HG03342 (cell line): ENCODE measurements around the gene APOL1.
"Not testable (repeated sequence)": the region's sequence is repeated elsewhere in the genome, so short reads cannot be mapped to it uniquely, and the experiment has no call there.

ENCODE experiments used
- ATAC-seq: cut with Tn5 transposase; IDR thresholded peaks from one replicate; pipeline ENCODE4 v1.9.1; 2021; ENCODE audit warnings: mild to moderate bottlenecking, moderate library complexity; ENCODE audit not compliant: unreplicated experiment

APOL1 gene

GRCh38 chr22:36252754-36253522, at the start of gene APOL1:
APOL1 (plus strand) TSS chr22:36253133; CDS start chr22:36254956, 1,823 bp downstream.
- peak; percentile 55 for ATAC-seq

DNA sequence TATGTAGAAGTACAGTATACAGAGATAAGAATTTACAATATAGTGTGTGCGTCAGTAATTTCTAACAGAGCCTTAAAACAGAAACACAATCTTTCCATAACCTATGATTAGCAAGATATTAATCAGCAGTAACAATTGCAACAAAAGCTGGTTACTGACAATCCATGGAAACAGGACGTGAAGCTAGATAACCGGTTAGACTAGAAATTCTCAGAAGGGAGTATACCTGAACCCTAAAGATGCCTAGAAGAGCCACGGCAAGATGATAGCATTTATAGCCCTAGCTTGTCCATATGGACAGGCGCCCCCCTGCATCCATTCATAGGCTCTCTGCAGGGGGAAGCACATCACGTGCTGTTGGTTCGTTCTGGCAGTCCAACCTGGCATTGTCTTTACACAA, 49.5 kb upstream of the APOL1 start:
- not testable (repeated sequence) for ATAC-seq

- ATAC-seq = no peak
These were observed 48.8 kb upstream of the APOL1 start for GRCh38 chr22:36204001-36204631.

DNA sequence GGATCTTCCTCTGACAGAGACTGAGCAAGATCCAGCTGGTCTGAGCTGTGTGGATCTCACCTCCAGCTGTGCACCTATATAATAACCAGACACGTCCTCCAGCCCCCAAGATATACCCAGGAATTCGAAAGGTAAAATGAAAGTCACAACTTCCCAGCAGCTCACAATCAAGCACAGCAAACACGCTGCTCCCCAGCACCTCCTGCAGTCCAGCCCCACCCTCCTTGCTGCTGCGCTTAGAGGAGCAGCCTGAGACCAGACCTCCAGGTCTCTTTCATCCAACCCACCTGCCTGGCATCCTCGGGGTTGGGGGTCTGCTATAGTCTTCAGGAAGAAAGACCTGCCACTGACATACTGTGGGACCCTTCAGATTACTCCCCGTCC, 48.3 kb upstream of the APOL1 start:
- ATAC-seq = no peak

DNA sequence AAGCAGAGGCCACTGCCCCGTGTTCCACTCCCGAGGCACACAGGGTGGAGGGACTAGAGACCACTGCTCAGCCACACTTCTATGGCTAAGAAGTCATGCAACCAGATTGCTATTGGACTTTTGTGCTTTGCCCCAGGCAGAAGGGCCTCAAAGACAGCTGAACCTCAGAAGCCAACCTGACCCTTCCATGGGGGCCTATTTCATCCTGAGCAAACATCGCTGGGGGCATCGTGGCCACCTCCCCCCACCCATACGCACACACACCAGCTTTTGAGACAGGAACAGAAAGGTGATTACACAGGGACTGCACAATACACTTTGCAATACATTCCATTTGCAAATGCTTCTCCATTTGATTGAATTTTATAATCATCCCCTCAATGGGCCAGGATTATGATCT, 47.4 kb upstream of the APOL1 start:
- ATAC-seq = not testable (repeated sequence)

DNA sequence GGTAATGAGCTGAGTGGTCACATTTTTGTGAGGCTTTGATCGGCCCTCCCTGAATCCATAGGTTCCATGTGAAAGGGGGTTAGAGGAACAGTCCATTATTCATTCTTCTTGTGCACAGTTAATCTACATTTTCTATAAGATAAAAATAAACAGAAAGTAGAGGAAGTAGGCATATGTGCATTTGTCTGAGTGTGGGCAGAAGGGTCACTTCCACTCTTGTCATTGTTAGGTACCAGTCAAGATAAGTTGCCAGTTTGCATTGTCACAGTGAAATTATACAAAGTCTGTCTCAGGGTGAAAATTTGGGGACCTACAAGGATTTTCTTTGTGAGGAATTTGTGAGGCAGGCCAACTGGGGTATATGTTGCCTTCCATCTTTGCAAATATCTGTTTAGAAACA, 46.7 kb upstream of the APOL1 start:
- ATAC-seq = no peak

DNA sequence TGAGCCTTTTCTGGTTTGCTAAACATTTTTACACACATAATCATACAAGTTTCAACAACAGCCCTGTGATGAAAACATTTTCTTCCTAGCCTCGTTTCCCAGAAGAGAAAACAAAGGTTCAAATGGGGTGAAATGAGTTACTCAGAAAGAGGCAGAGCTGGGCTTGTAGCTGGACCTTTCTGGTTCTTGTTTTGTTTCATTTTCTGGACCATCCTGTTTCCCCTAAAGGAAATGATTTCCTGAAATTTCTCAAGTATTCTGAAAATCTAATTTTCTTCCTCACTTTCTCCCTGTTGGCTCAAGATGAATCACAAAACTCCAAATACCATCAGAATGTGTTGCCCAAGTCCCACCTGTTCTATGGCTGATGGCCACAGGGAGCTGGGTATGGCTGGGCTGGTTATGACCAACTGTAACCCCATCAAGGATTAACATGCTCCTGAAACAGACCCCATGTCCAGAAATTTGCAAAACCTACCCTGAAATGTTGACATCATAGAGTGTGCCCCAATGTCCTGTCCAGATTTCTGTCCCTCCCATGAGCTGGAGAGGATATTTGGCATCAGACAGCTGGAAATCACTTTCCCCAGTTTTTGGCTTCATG, 44.7 kb upstream of the APOL1 start:
- no peak for ATAC-seq

- no peak for ATAC-seq
These were observed 44.0 kb upstream of the APOL1 start for GRCh38 chr22:36208914-36209313.

GRCh38 chr22:36209488-36209908, 43.4 kb upstream of the APOL1 start:
- ATAC-seq = not testable (repeated sequence)

- ATAC-seq = no peak
These were observed 42.7 kb upstream of the APOL1 start for GRCh38 chr22:36210224-36210623.

DNA sequence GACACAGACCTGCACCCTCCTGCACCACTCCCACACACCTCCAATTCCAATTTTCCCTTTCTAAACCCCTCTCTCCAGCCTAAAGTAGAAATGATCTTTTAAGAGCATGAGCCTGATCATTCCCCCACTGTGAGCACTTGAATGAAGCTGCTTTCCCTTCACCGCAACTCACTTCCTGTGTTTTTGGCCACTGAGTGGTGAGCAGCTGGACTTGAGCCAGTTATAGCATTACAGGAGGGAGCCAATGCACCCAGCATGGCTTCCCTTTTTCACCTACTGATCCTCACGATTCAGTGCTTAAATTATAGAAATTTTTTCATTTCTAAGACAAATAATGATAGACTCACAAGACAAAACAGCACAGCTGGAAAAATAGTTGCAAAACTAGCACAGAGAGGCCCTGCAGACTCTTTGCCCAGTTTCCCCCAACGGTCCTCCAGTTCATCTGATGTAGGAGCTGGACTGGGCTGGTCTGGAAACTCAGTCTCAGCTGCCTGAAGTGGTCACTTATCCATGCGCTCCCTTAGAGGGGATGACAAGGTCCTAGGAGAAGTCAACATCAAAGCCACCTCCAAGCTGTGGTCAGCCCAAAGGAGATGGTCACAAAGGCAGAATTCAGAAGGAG, 41.6 kb upstream of the APOL1 start:
- no peak for ATAC-seq

- no peak for ATAC-seq
These were observed 40.0 kb upstream of the APOL1 start for GRCh38 chr22:36212901-36213300.

DNA sequence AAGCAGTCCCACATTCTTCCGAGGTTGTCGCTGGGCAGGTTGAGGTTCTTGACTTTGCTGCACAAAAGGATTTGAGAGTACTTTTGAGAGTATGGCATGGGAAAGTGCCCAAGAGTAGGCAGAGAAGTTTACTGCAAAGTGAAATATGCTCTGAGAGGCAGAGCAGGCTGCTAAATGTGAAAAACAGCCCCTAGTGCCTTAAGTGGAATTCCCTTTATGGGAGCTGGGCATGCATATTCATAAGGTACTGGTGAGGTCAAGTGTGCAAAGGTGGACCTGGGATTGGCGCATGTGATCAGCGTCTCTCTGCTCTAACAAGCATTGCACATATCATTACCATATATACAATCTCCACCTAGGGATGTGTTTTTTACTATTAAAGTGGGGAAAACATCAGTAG, 39.3 kb upstream of the APOL1 start:
- no peak for ATAC-seq

DNA sequence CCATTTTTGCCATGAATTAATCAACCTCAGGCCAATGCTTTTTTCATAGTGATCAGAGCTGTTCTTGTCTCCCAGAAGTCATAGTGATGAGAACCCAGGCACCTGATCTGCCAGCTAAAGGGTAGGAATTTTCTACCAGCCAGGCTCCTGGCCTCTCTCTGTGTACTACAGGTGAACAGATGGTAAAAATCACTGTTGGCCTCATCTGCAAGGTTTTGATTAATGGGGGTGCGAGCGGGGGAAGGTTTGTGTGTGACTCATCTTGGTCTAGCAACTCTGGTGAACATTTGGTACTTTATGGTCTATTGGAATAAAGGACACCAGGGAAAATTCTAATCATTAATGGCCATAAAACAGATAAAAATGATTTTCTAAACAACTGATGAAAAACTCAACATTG, 37.0 kb upstream of the APOL1 start:
- ATAC-seq = no peak

GRCh38 chr22:36218648-36219193, 34.2 kb upstream of the APOL1 start:
- no peak for ATAC-seq

GRCh38 chr22:36220451-36220921, 32.4 kb upstream of the APOL1 start:
- ATAC-seq = no peak

DNA sequence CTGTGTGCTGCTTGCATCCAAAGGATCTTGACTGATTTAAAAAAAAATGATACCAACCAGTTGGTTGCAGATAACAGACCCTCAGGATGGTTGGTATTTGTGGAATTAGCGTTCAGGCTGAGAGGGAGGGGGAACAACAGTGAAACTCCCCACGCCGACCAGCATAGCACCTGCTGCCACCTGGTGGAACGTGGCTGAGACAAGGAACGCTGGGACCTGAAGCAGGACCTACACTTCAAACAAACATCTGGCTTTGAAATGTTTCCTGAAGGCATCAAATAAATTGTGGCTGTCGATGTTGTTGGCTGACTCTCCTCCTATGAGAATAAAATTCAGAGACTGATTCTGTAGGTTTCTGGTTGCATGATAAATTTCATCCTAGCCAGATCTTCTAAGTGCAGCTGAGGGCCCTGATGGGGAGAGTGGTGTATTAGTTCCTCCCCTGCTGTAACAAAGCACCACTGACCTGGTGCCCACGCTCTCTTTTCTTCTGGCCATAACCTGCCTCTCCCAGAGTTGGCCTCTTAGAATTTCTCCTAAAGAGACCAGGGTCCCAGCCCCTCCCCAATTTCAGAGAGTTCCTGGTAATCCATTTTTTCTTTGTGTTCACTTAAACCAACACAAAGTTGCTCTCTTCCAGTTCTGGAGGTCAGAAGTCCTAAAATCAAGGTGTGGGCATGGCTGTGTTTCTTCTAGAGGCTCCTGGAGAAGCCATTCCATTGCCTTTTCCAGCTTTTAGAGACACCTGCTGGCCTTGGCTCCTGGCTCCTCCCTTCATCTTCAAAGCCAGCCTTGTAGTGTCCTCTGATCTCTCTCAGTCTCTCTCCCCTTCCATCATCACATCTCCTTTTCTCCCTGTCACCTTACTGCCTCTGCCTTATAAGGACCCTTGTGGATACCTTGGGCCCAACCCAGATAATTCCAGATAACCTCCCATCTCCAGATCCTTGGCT, 30.9 kb upstream of the APOL1 start:
- no peak for ATAC-seq

GRCh38 chr22:36222887-36223450, 30.0 kb upstream of the APOL1 start:
- ATAC-seq = no peak

- ATAC-seq = no peak
These were observed 29.4 kb upstream of the APOL1 start for GRCh38 chr22:36223504-36223903.

GRCh38 chr22:36224245-36224644, 28.7 kb upstream of the APOL1 start:
- ATAC-seq = no peak
